Measurements from ENCODE around the gene CRACR2A. TPM values are rescaled to one million over a fixed set of nuclear protein-coding genes. Genes with fewer than 3 reads are reported as not detected.

CRACR2A gene
- total RNA-seq, 4 donors from 2014 or later, result 0.91 to 2.3 (median 1.9) TPM

- H3K4me3 ChIP-seq, result no peak overlapping the region
- H3K36me3 ChIP-seq, result peaks cover 0 to 4% (median 0%) of the 10 kb centered on the region in 3 donors
- no peaks in the 10 kb centered on the region for H3K4me1 ChIP-seq
- intact Hi-C loops (cut with DNase I), result no loop called here
- H3K27me3 ChIP-seq, result peaks cover 0 to under 1% (median 0%) of the 10 kb centered on the region in 4 donors
- H3K27ac ChIP-seq, result no peak overlapping the region
- TF ChIP-seq, protein P1, sequence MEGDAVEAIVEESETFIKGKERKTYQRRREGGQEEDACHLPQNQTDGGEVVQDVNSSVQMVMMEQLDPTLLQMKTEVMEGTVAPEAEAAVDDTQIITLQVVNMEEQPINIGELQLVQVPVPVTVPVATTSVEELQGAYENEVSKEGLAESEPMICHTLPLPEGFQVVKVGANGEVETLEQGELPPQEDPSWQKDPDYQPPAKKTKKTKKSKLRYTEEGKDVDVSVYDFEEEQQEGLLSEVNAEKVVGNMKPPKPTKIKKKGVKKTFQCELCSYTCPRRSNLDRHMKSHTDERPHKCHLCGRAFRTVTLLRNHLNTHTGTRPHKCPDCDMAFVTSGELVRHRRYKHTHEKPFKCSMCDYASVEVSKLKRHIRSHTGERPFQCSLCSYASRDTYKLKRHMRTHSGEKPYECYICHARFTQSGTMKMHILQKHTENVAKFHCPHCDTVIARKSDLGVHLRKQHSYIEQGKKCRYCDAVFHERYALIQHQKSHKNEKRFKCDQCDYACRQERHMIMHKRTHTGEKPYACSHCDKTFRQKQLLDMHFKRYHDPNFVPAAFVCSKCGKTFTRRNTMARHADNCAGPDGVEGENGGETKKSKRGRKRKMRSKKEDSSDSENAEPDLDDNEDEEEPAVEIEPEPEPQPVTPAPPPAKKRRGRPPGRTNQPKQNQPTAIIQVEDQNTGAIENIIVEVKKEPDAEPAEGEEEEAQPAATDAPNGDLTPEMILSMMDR (IDR thresholded peaks at IDR 0.05), result no peak
- no peak for TF ChIP-seq POLR2A (IDR thresholded peaks at IDR 0.05)
- no peaks in the 10 kb centered on the region for H3K9me3 ChIP-seq
- no peak for DNase-seq
- 49 to 64% methylated on average over 7 of the region's 7 CpGs for WGBS, 2 donors
These were observed 54.5 kb downstream of the CRACR2A start for GRCh38 chr12:3698218-3698974.

- 75 to 88% methylated on average over 5 of the region's 5 CpGs for WGBS, 2 donors
- Histone ChIP-seq H3K9me3 (no peaks in the 10 kb centered on the region), H3K4me3 (no peak overlapping the region), H3K27ac (no peak overlapping the region), H3K4me1 (no peaks in the 10 kb centered on the region), H3K27me3 (peaks cover 0 to 7% (median 0%) of the 10 kb centered on the region in 4 donors), H3K36me3 (peaks cover 0 to 4% (median 0%) of the 10 kb centered on the region in 3 donors)
- DNase-seq, result no peak
- TF ChIP-seq POLR2A (IDR thresholded peaks at IDR 0.05), result no peak
- TF ChIP-seq, protein P1 (IDR thresholded peaks at IDR 0.05), result no peak
- intact Hi-C loops (cut with DNase I), result no loop called here
These were observed 55.5 kb downstream of the CRACR2A start for GRCh38 chr12:3697311-3697870.

GRCh38 chr12:3694673-3695072, 58.2 kb downstream of the CRACR2A start:
- Histone ChIP-seq H3K36me3 (peaks cover 0 to 4% (median 0%) of the 10 kb centered on the region in 3 donors), H3K9me3 (no peaks in the 10 kb centered on the region), H3K4me3 (no peak overlapping the region), H3K4me1 (no peaks in the 10 kb centered on the region), H3K27ac (no peak overlapping the region), H3K27me3 (peaks cover 0 to 8% (median 0%) of the 10 kb centered on the region in 4 donors)
- WGBS, 2 donors, result 81 to 83% methylated on average over 3 to 4 of the region's 4 CpGs
- no peak for TF ChIP-seq POLR2A (IDR thresholded peaks at IDR 0.05)
- TF ChIP-seq, protein P1 (IDR thresholded peaks at IDR 0.05), result no peak
- intact Hi-C loops (cut with DNase I), result no loop called here
- no peak for DNase-seq

DNA sequence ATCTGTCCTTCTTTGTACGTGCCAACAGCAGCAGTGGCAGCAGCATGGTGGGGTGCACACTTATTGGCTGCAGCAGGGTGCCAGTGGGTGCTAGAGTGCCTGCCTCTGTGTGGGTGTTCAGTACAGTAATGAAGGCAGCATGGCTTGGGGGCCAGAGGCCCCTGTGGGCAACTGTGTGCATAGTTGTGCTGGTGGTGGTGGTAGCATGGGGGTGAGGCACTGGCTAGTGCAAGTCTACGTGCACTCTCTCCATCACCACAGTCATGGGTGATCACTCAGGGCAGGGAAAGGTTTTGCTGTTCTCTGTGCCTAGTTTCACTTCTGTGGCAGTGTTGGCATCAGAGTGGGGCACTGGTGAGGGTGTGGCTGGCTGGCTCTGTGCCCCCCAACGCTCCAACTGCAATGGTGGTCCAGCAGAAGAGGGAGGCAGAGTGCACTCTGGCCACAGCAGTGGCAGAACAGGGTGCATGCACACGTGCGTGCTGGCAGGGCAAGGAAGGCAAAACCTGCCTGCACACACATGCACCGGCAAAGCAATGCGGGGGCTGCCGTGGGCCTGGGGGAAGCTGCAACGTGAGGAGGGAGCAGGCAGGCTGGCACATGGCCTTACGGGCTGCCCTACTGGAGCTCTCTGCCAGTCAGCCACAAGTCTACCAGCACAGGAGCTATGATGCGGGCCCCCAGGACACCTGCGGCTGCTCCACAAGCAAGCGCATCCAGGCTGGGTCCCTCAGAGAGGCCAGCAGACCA, 60.1 kb downstream of the CRACR2A start:
- DNase-seq, result no peak
- Histone ChIP-seq H3K9me3 (no peaks in the 10 kb centered on the region), H3K4me3 (no peak overlapping the region), H3K4me1 (no peaks in the 10 kb centered on the region), H3K27ac (no peak overlapping the region), H3K27me3 (peaks cover 0 to 8% (median 0%) of the 10 kb centered on the region in 4 donors), H3K36me3 (peaks cover 0 to 4% (median 0%) of the 10 kb centered on the region in 3 donors)
- intact Hi-C loops (cut with DNase I), result no loop called here
- 75 to 100% methylated on average over 1 to 8 of the region's 13 CpGs for WGBS, 2 donors
- TF ChIP-seq, protein P1 (IDR thresholded peaks at IDR 0.05), result no peak
- no peak for TF ChIP-seq POLR2A (IDR thresholded peaks at IDR 0.05)

GRCh38 chr12:3686463-3686862, 66.4 kb downstream of the CRACR2A start:
- DNase-seq, result no peak
- TF ChIP-seq, protein P1 (IDR thresholded peaks at IDR 0.05), result no peak

More at GRCh38 chr12:3686463-3686862, 66.4 kb downstream of the CRACR2A start:
- Histone ChIP-seq H3K4me3 (no peak overlapping the region), H3K9me3 (no peaks in the 10 kb centered on the region), H3K27me3 (no peaks in the 10 kb centered on the region), H3K4me1 (no peaks in the 10 kb centered on the region), H3K27ac (no peak overlapping the region), H3K36me3 (no peaks in the 10 kb centered on the region)
- intact Hi-C loops (cut with DNase I), result no loop called here
- WGBS, 2 donors, result 71 to 83% methylated on average over 1 of the region's 2 CpGs
